ENCODE results near the gene STPG4. TPM values are rescaled to one million over a fixed set of nuclear protein-coding genes. Genes with fewer than 3 reads are reported as not detected.

Gene STPG4
- total and polyA plus RNA-seq, 2 of the 8 experiments (the other 6 are each of a cell fraction or from before 2014, with no cell fraction given): 0.28 TPM; not detected in 1

- no peak for TF ChIP-seq CHD7 (IDR thresholded peaks at IDR 0.05; ENCODE audit: insufficient replicate concordance, low read length)
- TF ChIP-seq E2F6 (IDR thresholded peaks at IDR 0.05): no peak
- TF ChIP-seq MAX (IDR thresholded peaks at IDR 0.05): no peak
- TF ChIP-seq PHF8 (conservative IDR thresholded peaks at IDR 0.05; ENCODE audit: low read depth, low read length): no peak
- TF ChIP-seq ATF3 (IDR thresholded peaks at IDR 0.05; ENCODE audit: insufficient read depth, low read depth, low read length): no peak
- no peak for TF ChIP-seq ASH2L (IDR thresholded peaks at IDR 0.05; ENCODE audit: low read length)
- no peak for TF ChIP-seq RAD21 (IDR thresholded peaks at IDR 0.05 in 1 of 2, conservative IDR thresholded peaks at IDR 0.05 in 1 of 2; ENCODE audit: low read depth in 2 of 2, low read length in 2 of 2)
These were observed 5.6 kb upstream of the STPG4 start (continued) for GRCh38 chr2:47160660-47161059.

All from H1 (cell line).